ENCODE results near the gene ZNF839.

DNA sequence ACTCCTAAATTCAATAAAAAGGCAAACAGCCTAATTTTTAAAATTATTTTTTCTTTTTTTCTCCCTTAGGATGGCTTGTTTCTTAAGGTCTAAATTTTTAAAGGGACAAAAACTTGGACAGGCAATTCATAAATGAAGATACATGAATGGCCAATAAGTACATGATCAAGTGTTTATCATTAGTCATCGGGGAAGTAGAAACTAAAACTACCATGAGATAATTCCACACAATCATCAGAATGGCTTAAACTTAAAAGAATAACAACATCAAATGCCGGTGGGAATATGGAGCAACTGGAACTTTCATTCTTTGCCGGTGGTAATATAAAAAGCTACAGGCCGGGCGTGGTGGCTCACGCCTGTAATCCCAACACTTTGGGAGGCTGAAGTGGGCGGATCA, 43.7 kb upstream of the ZNF839 start:
- TF ChIP-seq POLR2AphosphoS5 (IDR thresholded peaks at IDR 0.05; ENCODE audit: borderline replicate concordance, low read depth, low read length) (no peak), EZH2 (IDR thresholded peaks at IDR 0.05) (no peak)
